GM23338 (cell line): ENCODE measurements around the gene TMEFF1. TPM values are rescaled to one million over a fixed set of nuclear protein-coding genes. Genes with fewer than 3 reads are reported as not detected.

ENCODE experiments used
- ATAC-seq: fragments of 200-7000 bp; cut with Tn5 transposase; 3 replicates; pipeline ENCODE4 v1.9.1; 2020
- DNase-seq: peaks from one replicate; pipeline ENCODE4 v3.0.0-alpha.2; 2015; ENCODE audit warnings: low spot score
- H2AFZ ChIP-seq: fragments of 200-600 bp; sonication (generic); 2 replicates; pipeline ENCODE4 v1.8.0; 2016; ENCODE audit warnings: antibody characterized with exemption, mild to moderate bottlenecking, moderate library complexity
- H3F3A ChIP-seq: fragments of 200-600 bp; sonication (generic); replicated peaks from 2 replicates; pipeline ENCODE4 v1.8.0; 2017; ENCODE audit warnings: antibody characterized with exemption, mixed run types, low read depth
- H3K27ac ChIP-seq: fragments of 200-600 bp; sonication (generic); 2 replicates; pipeline ENCODE4 v1.6.1; 2016; ENCODE audit warnings: low read depth
- H3K27me3 ChIP-seq: fragments of 200-600 bp; sonication (generic); 2 replicates; pipeline ENCODE4 v1.8.0; 2016; ENCODE audit warnings: mild to moderate bottlenecking, mixed run types, moderate library complexity; ENCODE audit not compliant: insufficient read depth
- H3K36me3 ChIP-seq: fragments of 200-600 bp; sonication (generic); 2 replicates; pipeline ENCODE4 v1.8.0; 2016; ENCODE audit warnings: mild to moderate bottlenecking; ENCODE audit not compliant: insufficient read depth
- H3K4me1 ChIP-seq: fragments of 200-600 bp; sonication (generic); 2 replicates; pipeline ENCODE4 v1.8.0; 2016; ENCODE audit warnings: mild to moderate bottlenecking, moderate library complexity; ENCODE audit not compliant: insufficient read depth
- H3K4me2 ChIP-seq: fragments of 200-600 bp; sonication (generic); 2 replicates; pipeline ENCODE4 v1.7.1; 2017; ENCODE audit warnings: mixed run types
- H3K4me3 ChIP-seq: fragments of 200-600 bp; sonication (generic); 2 replicates; pipeline ENCODE4 v1.6.1; 2016; ENCODE audit warnings: mixed run types
- H3K79me2 ChIP-seq: fragments of 200-600 bp; sonication (generic); replicated peaks from 2 replicates; pipeline ENCODE4 v1.8.0; 2017; ENCODE audit warnings: mild to moderate bottlenecking; ENCODE audit not compliant: insufficient read depth
- H3K9me2 ChIP-seq: fragments of 200-600 bp; sonication (generic); 2 replicates; pipeline ENCODE4 v1.8.0; 2017; ENCODE audit not compliant: insufficient read depth
- H4K20me1 ChIP-seq: fragments of 200-600 bp; sonication (generic); replicated peaks from 2 replicates; pipeline ENCODE4 v1.8.0; 2017; ENCODE audit warnings: mild to moderate bottlenecking; ENCODE audit not compliant: insufficient read depth
- H3K27ac Mint-ChIP-seq: 2 replicates; pipeline ENCODE4 v1.8.0; 2020; ENCODE audit warnings: inconsistent platforms, mild to moderate bottlenecking, moderate library complexity, mixed read lengths
- H3K27me3 Mint-ChIP-seq: 3 replicates; pipeline ENCODE4 v1.8.0; 2022; ENCODE audit warnings: low read depth, mild to moderate bottlenecking, moderate library complexity, mixed read lengths, inconsistent platforms; ENCODE audit not compliant: insufficient read depth, poor library complexity
- H3K36me3 Mint-ChIP-seq: 3 replicates; pipeline ENCODE4 v1.8.0; 2021; ENCODE audit warnings: low read depth, mild to moderate bottlenecking, inconsistent platforms, moderate library complexity, mixed read lengths
- H3K4me1 Mint-ChIP-seq: 3 replicates; pipeline ENCODE4 v1.8.0; 2020; ENCODE audit warnings: mild to moderate bottlenecking, inconsistent platforms, mixed read lengths
- H3K4me3 Mint-ChIP-seq: 3 replicates; pipeline ENCODE4 v1.8.0; 2021; ENCODE audit warnings: moderate library complexity, mild to moderate bottlenecking, inconsistent platforms, mixed read lengths
- H3K9me3 Mint-ChIP-seq: 3 replicates; pipeline ENCODE4 v1.8.0; 2020; ENCODE audit warnings: moderate library complexity, mild to moderate bottlenecking, inconsistent platforms, mixed read lengths
- CREB1 ChIP-seq: fragments of 250-450 bp; sonication (Bioruptor Pico); IDR thresholded peaks from 2 replicates; pipeline ENCODE4 v1.5.0; 2020; ENCODE audit warnings: low read depth, mild to moderate bottlenecking, moderate library complexity
- CTCF ChIP-seq, 2 experiments: fragments of 200-600 bp in 1 of 2; sonication (generic) in 1 of 2; conservative IDR thresholded peaks; 2 replicates each; pipeline versions ENCODE4 v1.5.1 to v1.6.1; 2016 to 2017; ENCODE audit warnings: antibody characterized with exemption in 2 of 2, low read depth in 2 of 2, mild to moderate bottlenecking in 2 of 2, moderate library complexity in 1 of 2
- EZH2 ChIP-seq: fragments of 200-600 bp; sonication (generic); IDR thresholded peaks from one replicate; pipeline ENCODE4 v1.8.0; 2017; ENCODE audit warnings: antibody characterized with exemption, mild to moderate bottlenecking, low read depth; ENCODE audit not compliant: unreplicated experiment
- JUNB ChIP-seq: IDR thresholded peaks from one replicate; pipeline ENCODE4 v1.6.1; 2016; ENCODE audit warnings: antibody characterized with exemption; ENCODE audit not compliant: unreplicated experiment
- NANOG ChIP-seq: IDR thresholded peaks from 2 replicates; pipeline ENCODE4 v1.6.1; 2016; ENCODE audit warnings: antibody characterized with exemption, borderline replicate concordance
- REST ChIP-seq: IDR thresholded peaks from one replicate; pipeline ENCODE4 v1.6.1; 2018; ENCODE audit warnings: antibody characterized with exemption; ENCODE audit not compliant: unreplicated experiment
- STAT1 ChIP-seq: IDR thresholded peaks from one replicate; pipeline ENCODE4 v1.6.1; 2016; ENCODE audit warnings: antibody characterized with exemption; ENCODE audit not compliant: unreplicated experiment
- ZNF114 ChIP-seq: fragments of 250-450 bp; sonication (Bioruptor Pico); IDR thresholded peaks from 2 replicates; pipeline ENCODE4 v1.5.0; 2020; ENCODE audit warnings: mild to moderate bottlenecking, moderate library complexity
- polyA plus RNA-seq: library from polyadenylated mRNA; unstranded; fragments of >200 nt; fragmentation: Nextera tagmentation; extraction: Ambion mirVana; gene quantifications from 2 replicates; pipeline ENCODE4 v1.2.1, GENCODE V29; 2016
- total RNA-seq: library from RNA; depleted of rRNA; stranded (reverse); fragments of >200 nt; shearing (Covaris generic); gene quantifications from 2 replicates; pipeline ENCODE4 v1.2.3, GENCODE V29; 2014

The TMEFF1 gene
- total and polyA plus RNA-seq, 2 experiments from 2014 or later, result 6.6 to 85.2 TPM

GRCh38 chr9:100578610-100579009 lies 105.7 kb downstream of the TMEFF1 start (continued):
- TF ChIP-seq NANOG (no peak), CTCF (conservative IDR thresholded peaks at IDR 0.05; ENCODE audit: low read depth in 2 of 2) (no peak), JUNB (no peak), ZNF114 (CRISPR knock-in tag) (no peak), CREB1 (CRISPR knock-in tag) (no peak), REST (no peak)

- DNase-seq, result no peak
- no peak for ATAC-seq
- Mint-ChIP-seq H3K36me3 (peaks cover 9% of the 10 kb centered on the region; the same call in 2 of the 3 replicates), H3K27me3 (no peaks in the 10 kb centered on the region), H3K4me3 (no peak overlapping the region), H3K27ac (no peak overlapping the region), H3K4me1 (no peaks in the 10 kb centered on the region), H3K9me3 (no peaks in the 10 kb centered on the region)
- Histone ChIP-seq H3K4me2 (no peak overlapping the region), H4K20me1 (no peaks in the 10 kb centered on the region; the same call in 1 of the 2 replicates), H3F3A (no peaks in the 10 kb centered on the region), H2AFZ (no peak overlapping the region), H3K27me3 (no peaks in the 10 kb centered on the region), H3K4me1 (no peaks in the 10 kb centered on the region), H3K36me3 (no peaks in the 10 kb centered on the region; the same call in 1 of the 2 replicates), H3K9me2 (no peaks in the 10 kb centered on the region), H3K27ac (no peak overlapping the region), H3K79me2 (no peaks in the 10 kb centered on the region), H3K4me3 (no peak overlapping the region)
- TF ChIP-seq CTCF (conservative IDR thresholded peaks at IDR 0.05; ENCODE audit: low read depth in 2 of 2) (no peak), EZH2 (no peak), CREB1 (CRISPR knock-in tag) (no peak), REST (no peak), STAT1 (no peak)
These were observed 106.7 kb downstream of the TMEFF1 start for GRCh38 chr9:100579665-100580064.
